OCI-LY1 (cell line): Measurements from ENCODE around the gene GAD2.

Experiments used
- H2AFZ ChIP-seq: fragments of 200-600 bp; sonication (generic), shearing (Covaris generic); 2 replicates; pipeline ENCODE4 v1.6.0; 2014; ENCODE audit warnings: antibody characterized with exemption, mild to moderate bottlenecking, low read length
- H3F3A ChIP-seq: fragments of 200-600 bp; sonication (generic), shearing (Covaris generic); 2 replicates; pipeline ENCODE4 v1.6.0; 2014; ENCODE audit warnings: mild to moderate bottlenecking, antibody characterized with exemption, low read length, moderate library complexity; ENCODE audit not compliant: insufficient read depth
- H3K27ac ChIP-seq: fragments of 200-600 bp; sonication (generic); 2 replicates; pipeline ENCODE4 v1.5.1; 2014; ENCODE audit warnings: low read length, mixed run types, mild to moderate bottlenecking, low read depth; ENCODE audit not compliant: poor library complexity, severe bottlenecking
- H3K27me3 ChIP-seq: fragments of 200-600 bp; sonication (generic); 2 replicates; pipeline ENCODE4 v1.6.0; 2014; ENCODE audit warnings: antibody characterized with exemption, mild to moderate bottlenecking, low read length, moderate library complexity; ENCODE audit not compliant: insufficient read depth
- H3K36me3 ChIP-seq: fragments of 200-600 bp; sonication (generic); 2 replicates; pipeline ENCODE4 v1.6.1; 2014; ENCODE audit warnings: mild to moderate bottlenecking, antibody characterized with exemption, low read length, moderate library complexity, mixed read lengths; ENCODE audit not compliant: insufficient read depth
- H3K4me1 ChIP-seq: fragments of 200-600 bp; sonication (generic); 2 replicates; pipeline ENCODE4 v1.5.1; 2014; ENCODE audit warnings: mild to moderate bottlenecking, low read length, moderate library complexity; ENCODE audit not compliant: insufficient read depth, severe bottlenecking
- H3K4me2 ChIP-seq: fragments of 200-600 bp; sonication (generic), shearing (Covaris generic); 2 replicates; pipeline ENCODE4 v1.6.1; 2014; ENCODE audit warnings: low read length
- H3K4me3 ChIP-seq: fragments of 200-600 bp; sonication (generic); 2 replicates; pipeline ENCODE4 v1.5.1; 2014; ENCODE audit warnings: low read length, low read depth, mild to moderate bottlenecking, mixed read lengths; ENCODE audit not compliant: poor library complexity, severe bottlenecking
- H3K79me2 ChIP-seq: fragments of 200-600 bp; shearing (Covaris generic); 2 replicates; pipeline ENCODE4 v1.6.1; 2016; ENCODE audit warnings: mixed run types, low read length, mixed read lengths; ENCODE audit not compliant: insufficient read depth
- H3K9ac ChIP-seq: fragments of 200-600 bp; sonication (generic), shearing (Covaris generic); 2 replicates; pipeline ENCODE4 v1.6.1; 2014; ENCODE audit warnings: mild to moderate bottlenecking, low read length, mixed read lengths
- H3K9me2 ChIP-seq: fragments of 200-600 bp; sonication (generic), shearing (Covaris generic); 2 replicates; pipeline ENCODE4 v1.6.1; 2014; ENCODE audit warnings: low read depth, mild to moderate bottlenecking, low read length, mixed read lengths
- H3K9me3 ChIP-seq: fragments of 200-600 bp; shearing (Covaris generic); 2 replicates; pipeline ENCODE4 v1.6.1; 2014; ENCODE audit warnings: low read length, mixed read lengths
- H4K20me1 ChIP-seq: fragments of 200-600 bp; sonication (generic), shearing (Covaris generic); 2 replicates; pipeline ENCODE4 v1.6.0; 2016; ENCODE audit warnings: mild to moderate bottlenecking, low read length; ENCODE audit not compliant: insufficient read depth
- EZH2 ChIP-seq: fragments of 200-600 bp; sonication (generic), shearing (Covaris generic); IDR thresholded peaks from 2 replicates; pipeline ENCODE4 v1.8.0; 2017; ENCODE audit warnings: borderline replicate concordance, mixed run types, mild to moderate bottlenecking, antibody characterized with exemption, low read length, moderate library complexity, mixed read lengths
- TF ChIP-seq, protein P1 (sequence below): fragments of 200-600 bp; sonication (generic), shearing (Covaris generic); IDR thresholded peaks from 2 replicates; pipeline ENCODE4 v1.5.1; 2017; ENCODE audit warnings: mild to moderate bottlenecking, antibody characterized with exemption, low read length, moderate library complexity, mixed read lengths

The GAD2 gene

GRCh38 chr10:26216585-26217395 lies at the start of gene GAD2:
Gene GAD2, plus strand, starts transcription at chr10:26216774. Its CDS starts 36 bp downstream, at chr10:26216810.
- no peaks in the 10 kb centered on the region for H3K9me3 ChIP-seq
- no peaks in the 10 kb centered on the region for H3K27me3 ChIP-seq
- H3K9me2 ChIP-seq: no peaks in the 10 kb centered on the region
- no peaks in the 10 kb centered on the region for H4K20me1 ChIP-seq
- H3K27ac ChIP-seq: no peak within 1 kb of the TSS
- no peaks in the 10 kb centered on the region for H3K36me3 ChIP-seq
- H3K4me2 ChIP-seq: no peak within 1 kb of the TSS
- H3K4me1 ChIP-seq: no peaks in the 10 kb centered on the region
- no peaks in the 10 kb centered on the region for H3K79me2 ChIP-seq
- no peak within 1 kb of the TSS for H3K4me3 ChIP-seq
- no peak within 1 kb of the TSS for H2AFZ ChIP-seq
- no peaks in the 10 kb centered on the region for H3F3A ChIP-seq
- no peak for TF ChIP-seq EZH2
- TF ChIP-seq, protein P1, sequence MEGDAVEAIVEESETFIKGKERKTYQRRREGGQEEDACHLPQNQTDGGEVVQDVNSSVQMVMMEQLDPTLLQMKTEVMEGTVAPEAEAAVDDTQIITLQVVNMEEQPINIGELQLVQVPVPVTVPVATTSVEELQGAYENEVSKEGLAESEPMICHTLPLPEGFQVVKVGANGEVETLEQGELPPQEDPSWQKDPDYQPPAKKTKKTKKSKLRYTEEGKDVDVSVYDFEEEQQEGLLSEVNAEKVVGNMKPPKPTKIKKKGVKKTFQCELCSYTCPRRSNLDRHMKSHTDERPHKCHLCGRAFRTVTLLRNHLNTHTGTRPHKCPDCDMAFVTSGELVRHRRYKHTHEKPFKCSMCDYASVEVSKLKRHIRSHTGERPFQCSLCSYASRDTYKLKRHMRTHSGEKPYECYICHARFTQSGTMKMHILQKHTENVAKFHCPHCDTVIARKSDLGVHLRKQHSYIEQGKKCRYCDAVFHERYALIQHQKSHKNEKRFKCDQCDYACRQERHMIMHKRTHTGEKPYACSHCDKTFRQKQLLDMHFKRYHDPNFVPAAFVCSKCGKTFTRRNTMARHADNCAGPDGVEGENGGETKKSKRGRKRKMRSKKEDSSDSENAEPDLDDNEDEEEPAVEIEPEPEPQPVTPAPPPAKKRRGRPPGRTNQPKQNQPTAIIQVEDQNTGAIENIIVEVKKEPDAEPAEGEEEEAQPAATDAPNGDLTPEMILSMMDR: no peak
- H3K9ac ChIP-seq: no peak within 1 kb of the TSS

DNA sequence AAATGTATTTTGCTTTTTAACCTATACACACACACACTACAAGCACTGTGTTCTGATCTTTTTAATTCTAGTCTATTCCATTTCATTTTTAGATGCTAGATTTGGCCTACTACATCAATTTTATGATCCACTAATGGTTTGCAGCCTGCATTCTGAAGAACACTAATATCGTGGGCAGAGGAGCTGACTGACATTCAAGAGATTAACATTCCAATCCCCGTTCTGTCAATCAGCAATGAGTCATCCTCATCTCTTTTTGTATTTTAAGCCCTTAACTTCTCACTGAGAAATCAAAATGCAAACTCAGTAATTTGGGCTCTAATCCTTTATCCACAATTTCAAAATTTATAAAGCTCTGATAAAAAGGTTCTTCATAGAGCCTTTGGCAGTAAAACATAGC lies 47.1 kb upstream of the GAD2 start:
- Histone ChIP-seq H3K27ac (no peak overlapping the region), H3K27me3 (no peaks in the 10 kb centered on the region), H4K20me1 (no peaks in the 10 kb centered on the region), H3K36me3 (no peaks in the 10 kb centered on the region), H2AFZ (no peak overlapping the region), H3K9me2 (no peaks in the 10 kb centered on the region), H3F3A (no peaks in the 10 kb centered on the region), H3K4me3 (no peak overlapping the region), H3K9ac (no peak overlapping the region), H3K4me2 (no peak overlapping the region), H3K79me2 (no peaks in the 10 kb centered on the region), H3K4me1 (no peaks in the 10 kb centered on the region), H3K9me3 (no peaks in the 10 kb centered on the region)
- no peak for TF ChIP-seq EZH2
- TF ChIP-seq, protein P1: no peak

DNA sequence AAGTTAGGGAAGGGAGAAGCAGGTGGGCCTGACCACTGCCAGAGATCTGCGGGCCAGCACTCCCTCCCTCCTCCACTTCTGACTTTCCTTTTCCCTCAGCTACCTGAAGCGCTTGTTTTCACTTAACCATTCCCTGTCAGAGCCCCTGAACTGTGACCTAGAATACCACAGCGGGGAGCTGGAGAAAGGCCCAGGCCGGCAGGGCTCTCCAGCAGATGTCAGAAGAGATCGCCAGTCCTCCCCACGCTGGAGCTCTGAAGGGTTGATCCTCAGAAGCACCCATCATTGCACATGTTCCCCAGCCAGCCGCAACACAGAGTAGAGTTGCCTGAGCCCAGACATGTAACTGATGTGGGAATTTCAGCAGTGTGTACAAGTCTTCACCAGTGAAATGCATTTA lies 44.4 kb upstream of the GAD2 start:
- no peak for TF ChIP-seq EZH2
- TF ChIP-seq, protein P1: no peak

More for the DNA sequence above, 44.4 kb upstream of the GAD2 start:
- no peak overlapping the region for H3K27ac ChIP-seq
- H4K20me1 ChIP-seq: no peaks in the 10 kb centered on the region
- H3K9me2 ChIP-seq: no peaks in the 10 kb centered on the region
- no peaks in the 10 kb centered on the region for H3K4me1 ChIP-seq
- no peak overlapping the region for H3K9ac ChIP-seq
- H3K79me2 ChIP-seq: no peaks in the 10 kb centered on the region
- H2AFZ ChIP-seq: no peak overlapping the region
- no peaks in the 10 kb centered on the region for H3K9me3 ChIP-seq
- no peak overlapping the region for H3K4me3 ChIP-seq
- H3K27me3 ChIP-seq: no peaks in the 10 kb centered on the region
- H3K4me2 ChIP-seq: no peak overlapping the region
- H3K36me3 ChIP-seq: no peaks in the 10 kb centered on the region
- H3F3A ChIP-seq: no peaks in the 10 kb centered on the region
